H1 (cell line): Measurements from ENCODE around the gene SCG3. TPM values are rescaled to one million over a fixed set of nuclear protein-coding genes. Genes with fewer than 3 reads are reported as not detected.

Source experiments
- CTCF ChIA-PET: fragments of 300-600 bp; sonication (Branson Sonifier 250); formaldehyde crosslinking; loops from one replicate; lab custom pipeline; 2021; ENCODE audit not compliant: partially characterized antibody; lab: Charles Lee
- POLR2A ChIA-PET: fragments of 300-600 bp; sonication (Branson Sonifier 250); formaldehyde crosslinking; loops from one replicate; lab custom pipeline; 2021; ENCODE audit warnings: inconsistent platforms; ENCODE audit not compliant: partially characterized antibody; lab: Charles Lee
- DNase-seq, 2 experiments: peaks; one replicate each; pipeline versions ENCODE4 v3.0.0 to v3.0.0-alpha.2; 2010 to 2022; ENCODE audit warnings: low spot score in 2 of 2, low read depth in 1 of 2, mixed read lengths in 1 of 2
- FAIRE-seq: peaks from 2 replicates; lab custom pipeline; 2011; peaks lifted over from hg19 to GRCh38; lab: Jason Lieb, UNC
- H2AFZ ChIP-seq: 2 replicates; pipeline ENCODE4 v1.8.1; 2012; ENCODE audit warnings: low read length, inconsistent platforms
- H2AK5ac ChIP-seq: 2 replicates; pipeline ENCODE4 v1.6.1; 2013; ENCODE audit warnings: low read depth, low read length
- H2BK120ac ChIP-seq: replicated peaks from 2 replicates; pipeline ENCODE3; 2013; ENCODE audit warnings: low read depth, low read length, inconsistent platforms
- H2BK12ac ChIP-seq: 2 replicates; pipeline ENCODE4 v1.6.1; 2013; ENCODE audit warnings: low read depth, low read length
- H2BK15ac ChIP-seq: 2 replicates; pipeline ENCODE4 v1.6.1; 2013; ENCODE audit warnings: low read length
- H2BK20ac ChIP-seq: 2 replicates; pipeline ENCODE4 v1.6.1; 2013; ENCODE audit warnings: low read length
- H2BK5ac ChIP-seq: 2 replicates; pipeline ENCODE4 v1.6.1; 2013; ENCODE audit warnings: low read depth, low read length
- H3K14ac ChIP-seq: 2 replicates; pipeline ENCODE4 v1.6.1; 2013; ENCODE audit warnings: inconsistent platforms; ENCODE audit not compliant: insufficient read length
- H3K18ac ChIP-seq: 2 replicates; pipeline ENCODE4 v1.6.1; 2013; ENCODE audit warnings: low read length; ENCODE audit errors: extremely low read depth
- H3K23ac ChIP-seq: 2 replicates; pipeline ENCODE4 v1.6.1; 2013; ENCODE audit warnings: inconsistent platforms; ENCODE audit not compliant: insufficient read length
- H3K23me2 ChIP-seq: 2 replicates; pipeline ENCODE4 v1.6.1; 2013; ENCODE audit warnings: low read depth, low read length
- H3K27ac ChIP-seq: 2 replicates; pipeline ENCODE4 v1.6.1; 2011; ENCODE audit warnings: low read depth, low read length, inconsistent platforms
- H3K27me3 ChIP-seq, 4 experiments: replicated peaks in 1 of 4; 1 replicate in 1 of 4; 2 replicates in 3 of 4; pipeline versions ENCODE4 v1.6.1 to v1.8.1; 2011 to 2013; ENCODE audit warnings: low read length in 3 of 4, mild to moderate bottlenecking in 3 of 4, inconsistent platforms in 2 of 4, mixed read lengths in 2 of 4, moderate library complexity in 1 of 4; ENCODE audit not compliant: control insufficient read depth in 3 of 4, insufficient read depth in 3 of 4; ENCODE audit errors: extremely low read depth in 1 of 4
- H3K36me3 ChIP-seq, 4 experiments: 2 replicates each; pipeline versions ENCODE4 v1.6.1 to v1.8.1; 2011 to 2013; ENCODE audit warnings: mild to moderate bottlenecking in 4 of 4, low read length in 3 of 4, moderate library complexity in 2 of 4, control low read depth in 1 of 4, inconsistent platforms in 1 of 4; ENCODE audit not compliant: insufficient read depth in 4 of 4, control insufficient read depth in 2 of 4
- H3K4ac ChIP-seq: replicated peaks from 2 replicates; pipeline ENCODE3; 2013; ENCODE audit warnings: low read length, low read depth, mixed read lengths, inconsistent platforms; ENCODE audit not compliant: insufficient read length
- H3K4me1 ChIP-seq, 4 experiments: replicated peaks in 1 of 4; 1 replicate in 1 of 4; 2 replicates in 3 of 4; pipeline versions ENCODE4 v1.6.1 to v1.8.1; 2011 to 2013; ENCODE audit warnings: low read length in 3 of 4, inconsistent platforms in 2 of 4, mixed read lengths in 1 of 4; ENCODE audit not compliant: insufficient read depth in 4 of 4, control insufficient read depth in 3 of 4
- H3K4me2 ChIP-seq, 2 experiments: 2 replicates each; pipeline versions ENCODE4 v1.6.1 to v1.8.1; 2011 to 2013; ENCODE audit warnings: low read depth in 2 of 2, low read length in 2 of 2, control low read depth in 1 of 2, inconsistent platforms in 1 of 2, mild to moderate bottlenecking in 1 of 2; ENCODE audit not compliant: insufficient read depth in 1 of 2
- H3K4me3 ChIP-seq, 4 experiments: fragments of 200-600, 300-600 bp in 1 of 4; sonication (generic), shearing (Covaris generic), sonication (Bioruptor Twin) in 1 of 4; 2 replicates each; pipeline versions ENCODE4 v1.5.1 to v1.8.1; 2011 to 2016; ENCODE audit warnings: low read length in 4 of 4, low read depth in 3 of 4, control low read depth in 2 of 4, inconsistent platforms in 2 of 4, mild to moderate bottlenecking in 2 of 4, mixed read lengths in 1 of 4, moderate library complexity in 1 of 4; ENCODE audit not compliant: insufficient read depth in 2 of 4; ENCODE audit errors: extremely low read depth in 1 of 4
- H3K56ac ChIP-seq: replicated peaks from 2 replicates; pipeline ENCODE3; 2013; ENCODE audit warnings: low read depth, mild to moderate bottlenecking, mixed read lengths, low read length, inconsistent platforms; ENCODE audit not compliant: insufficient read length
- H3K79me1 ChIP-seq: 2 replicates; pipeline ENCODE4 v1.6.1; 2013; ENCODE audit warnings: low read depth, low read length, control low read depth
- H3K79me2 ChIP-seq, 2 experiments: 2 replicates each; pipeline versions ENCODE4 v1.6.1 to v1.8.1; 2012 to 2013; ENCODE audit warnings: low read length in 2 of 2, mild to moderate bottlenecking in 2 of 2, inconsistent platforms in 1 of 2; ENCODE audit not compliant: insufficient read depth in 2 of 2, control insufficient read depth in 1 of 2
- H3K9ac ChIP-seq, 4 experiments: replicated peaks in 1 of 4; 1 replicate in 1 of 4; 2 replicates in 3 of 4; pipeline versions ENCODE4 v1.6.1 to v1.8.1; 2011 to 2013; ENCODE audit warnings: low read depth in 3 of 4, low read length in 3 of 4, control low read depth in 2 of 4, mild to moderate bottlenecking in 2 of 4, moderate library complexity in 2 of 4, inconsistent platforms in 1 of 4; ENCODE audit errors: extremely low read depth in 1 of 4
- H3K9me3 ChIP-seq, 2 experiments: 2 replicates each; pipeline versions ENCODE4 v1.6.1 to v1.8.1; 2012 to 2013; ENCODE audit warnings: mild to moderate bottlenecking in 2 of 2, moderate library complexity in 2 of 2, control low read depth in 1 of 2, inconsistent platforms in 1 of 2, low read depth in 1 of 2, low read length in 1 of 2, mixed read lengths in 1 of 2; ENCODE audit not compliant: insufficient read depth in 2 of 2
- H4K20me1 ChIP-seq, 2 experiments: replicated peaks in 1 of 2; 2 replicates each; pipeline versions ENCODE3 to v1.8.1; 2011 to 2013; ENCODE audit warnings: inconsistent platforms in 2 of 2, low read length in 2 of 2, mild to moderate bottlenecking in 1 of 2; ENCODE audit not compliant: insufficient read depth in 2 of 2, control insufficient read depth in 1 of 2
- H4K5ac ChIP-seq: 2 replicates; pipeline ENCODE4 v1.6.1; 2013; ENCODE audit warnings: low read length, low read depth, mixed read lengths, inconsistent platforms; ENCODE audit not compliant: insufficient read length
- H4K8ac ChIP-seq: 2 replicates; pipeline ENCODE4 v1.8.0; 2013; ENCODE audit warnings: mild to moderate bottlenecking, moderate library complexity, low read length, inconsistent platforms; ENCODE audit not compliant: insufficient read depth; ENCODE audit errors: extremely low read depth
- H4K91ac ChIP-seq: replicated peaks from 2 replicates; pipeline ENCODE3; 2013; ENCODE audit warnings: low read length, mixed read lengths, inconsistent platforms; ENCODE audit not compliant: insufficient read length
- ATF3 ChIP-seq: IDR thresholded peaks from 2 replicates; pipeline ENCODE4 v1.6.1; 2011; ENCODE audit warnings: low read depth, mild to moderate bottlenecking, low read length; ENCODE audit not compliant: insufficient read depth
- EGR1 ChIP-seq: IDR thresholded peaks from 2 replicates; pipeline ENCODE4 v1.6.1; 2011; ENCODE audit warnings: low read depth, low read length, borderline replicate concordance
- KDM1A ChIP-seq: fragments of 200-600, 300-600 bp; sonication (generic); IDR thresholded peaks from 2 replicates; pipeline ENCODE4 v1.7.1; 2016; ENCODE audit warnings: mild to moderate bottlenecking, low read length, borderline replicate concordance
- POU5F1 ChIP-seq: IDR thresholded peaks from 2 replicates; pipeline ENCODE4 v1.6.1; 2011; ENCODE audit warnings: low read depth, mild to moderate bottlenecking, low read length, moderate library complexity
- RAD21 ChIP-seq, 2 experiments: IDR thresholded peaks in 1 of 2; conservative IDR thresholded peaks in 1 of 2; 2 replicates each; pipeline ENCODE4 v1.6.1; 2011; ENCODE audit warnings: low read depth in 2 of 2, low read length in 2 of 2, improper control_type of control experiment in 1 of 2, inconsistent platforms in 1 of 2, mild to moderate bottlenecking in 1 of 2, moderate library complexity in 1 of 2
- RXRA ChIP-seq: IDR thresholded peaks from 2 replicates; pipeline ENCODE4 v1.6.1; 2011; ENCODE audit warnings: low read depth, mild to moderate bottlenecking, low read length, moderate library complexity; ENCODE audit not compliant: insufficient read depth
- TAF7 ChIP-seq: optimal IDR thresholded peaks from 2 replicates; pipeline ENCODE3; 2011; ENCODE audit warnings: low read depth, mild to moderate bottlenecking, inconsistent platforms, low read length, moderate library complexity, borderline replicate concordance
- ZNF274 ChIP-seq: IDR thresholded peaks from 2 replicates; pipeline ENCODE4 v1.7.0; 2012; ENCODE audit warnings: low read length, borderline replicate concordance; ENCODE audit errors: extremely low read depth
- WGBS, 2 experiments: shearing (Covaris generic) in 1 of 2; methylation state at CpG; one replicate each; pipeline versions ENCODE4 v1.1.6 to v1.1.7; 2013 to 2015; ENCODE audit warnings: low lambda C conversion rate in 2 of 2, mixed read lengths in 2 of 2, inconsistent platforms in 1 of 2, low coverage in 1 of 2, missing lambda C conversion rate in 1 of 2; ENCODE audit not compliant: insufficient replicate concordance in 2 of 2, insufficient coverage in 1 of 2, insufficient read length in 1 of 2; ENCODE audit errors: extremely low coverage in 1 of 2, missing lambda C conversion rate in 1 of 2; 5-methylcytosine and 5-hydroxymethylcytosine counted together
- polyA plus RNA-seq, 7 experiments: library from polyadenylated mRNA; depleted of rRNA in 3 of 7; stranded (reverse) in 5 of 7; unstranded in 2 of 7; fragments of >200 nt in 5 of 7; fragments of 200-250 nt in 2 of 7; gene quantifications; 1 replicate in 5 of 7; 2 replicates in 1 of 7; 4 replicates in 1 of 7; pipeline versions ENCODE4 v1.2.1 to v1.2.3, GENCODE V29; 2011 to 2013; ENCODE audit warnings: missing spikeins in 2 of 7, mixed read lengths in 2 of 7
- total RNA-seq: library from RNA; stranded (reverse); fragmentation: NEBNext Ultra II Directional; extraction: Animal tissue kit (Norgen Biotek cat#: 25700); gene quantifications from 2 replicates; pipeline ENCODE4 v1.2.1, GENCODE V29; 2021
- TF ChIP-seq, protein P1 (sequence below): IDR thresholded peaks from 2 replicates; pipeline ENCODE4 v1.6.1; 2012; ENCODE audit warnings: low read length, inconsistent platforms

Gene SCG3
- total and polyA plus RNA-seq, 2 of the 8 experiments (the other 6 are each of a cell fraction or from before 2014, with no cell fraction given), result 5.2 to 45.9 TPM

GRCh38 chr15:51677021-51677420, 4.3 kb upstream of the SCG3 start:
- WGBS, 2 experiments, result 87% methylated on average over 1 of the region's 1 CpG; no CpG with 5 or more reads in 1 of the 2 experiments
- no peak overlapping the region for H3K27ac ChIP-seq
- FAIRE-seq (no peak), DNase-seq (no peak)
- H3K18ac ChIP-seq, result no peak overlapping the region
- no peak overlapping the region for H3K4me3 ChIP-seq
- H2BK5ac ChIP-seq, result no peak overlapping the region
- H4K91ac ChIP-seq, result no peak overlapping the region
- H3K27me3 ChIP-seq, result no peaks in the 10 kb centered on the region
- peaks cover 3% of the 10 kb centered on the region for H3K23me2 ChIP-seq
- H2BK120ac ChIP-seq, result no peak overlapping the region
- peaks cover 0 to under 1% of the 10 kb centered on the region in 2 experiments; a peak in 1 of 4 replicates for H3K79me2 ChIP-seq
- no peak overlapping the region for H3K14ac ChIP-seq
- CTCF ChIA-PET, result interaction anchor here (0.5 kb wide), 1 partner anchor 1542 kb away, joined by 3 read pairs; no protein-coding TSS in a partner anchor
- no peak overlapping the region for H4K5ac ChIP-seq
- no peak overlapping the region for H2AFZ ChIP-seq
- no peak overlapping the region for H3K23ac ChIP-seq
- no peaks in the 10 kb centered on the region for H4K20me1 ChIP-seq
- POLR2A ChIA-PET, result interaction anchor here (0.6 kb wide), 1 partner anchor 1021 kb away, joined by 3 read pairs; no protein-coding TSS in a partner anchor
- H3K4me1 ChIP-seq, result peaks cover 0 to under 1% (median 0%) of the 10 kb centered on the region in 4 experiments; a peak in 1 of 7 replicates
- no peaks in the 10 kb centered on the region for H3K36me3 ChIP-seq
- H3K4ac ChIP-seq, result no peak overlapping the region
- H3K79me1 ChIP-seq, result no peaks in the 10 kb centered on the region
- no peak overlapping the region for H2BK15ac ChIP-seq
- H3K4me2 ChIP-seq, result no peak overlapping the region
- no peak for TF ChIP-seq TAF7
- TF ChIP-seq ATF3, result no peak
- no peak for TF ChIP-seq RAD21 (IDR thresholded peaks at IDR 0.05 in 1 of 2, conservative IDR thresholded peaks at IDR 0.05 in 1 of 2; ENCODE audit: low read depth in 2 of 2, low read length in 2 of 2)
- no peak for TF ChIP-seq RXRA
- TF ChIP-seq EGR1, result no peak
- TF ChIP-seq KDM1A, result no peak
- no peak for TF ChIP-seq ZNF274
- TF ChIP-seq POU5F1, result no peak
- TF ChIP-seq, protein P1, sequence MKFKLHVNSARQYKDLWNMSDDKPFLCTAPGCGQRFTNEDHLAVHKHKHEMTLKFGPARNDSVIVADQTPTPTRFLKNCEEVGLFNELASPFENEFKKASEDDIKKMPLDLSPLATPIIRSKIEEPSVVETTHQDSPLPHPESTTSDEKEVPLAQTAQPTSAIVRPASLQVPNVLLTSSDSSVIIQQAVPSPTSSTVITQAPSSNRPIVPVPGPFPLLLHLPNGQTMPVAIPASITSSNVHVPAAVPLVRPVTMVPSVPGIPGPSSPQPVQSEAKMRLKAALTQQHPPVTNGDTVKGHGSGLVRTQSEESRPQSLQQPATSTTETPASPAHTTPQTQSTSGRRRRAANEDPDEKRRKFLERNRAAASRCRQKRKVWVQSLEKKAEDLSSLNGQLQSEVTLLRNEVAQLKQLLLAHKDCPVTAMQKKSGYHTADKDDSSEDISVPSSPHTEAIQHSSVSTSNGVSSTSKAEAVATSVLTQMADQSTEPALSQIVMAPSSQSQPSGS, result no peak
- TF ChIP-seq, all 59 proteins: peak for 0
- H2BK12ac ChIP-seq, result no peak overlapping the region
- no peak overlapping the region for H3K56ac ChIP-seq
- H3K9ac ChIP-seq, result no peak overlapping the region
- H2BK20ac ChIP-seq, result no peak overlapping the region
- no peaks in the 10 kb centered on the region for H3K9me3 ChIP-seq
- no peak overlapping the region for H4K8ac ChIP-seq
- H2AK5ac ChIP-seq, result no peak overlapping the region
